BE2C (cell line): ENCODE measurements around the gene MAP3K1.

Source experiments
- DNase-seq: peaks from one replicate; pipeline ENCODE4 v3.0.0-alpha.2; 2020
- H3K27me3 ChIP-seq: fragments of 250-450 bp; sonication (Bioruptor Pico); 2 replicates; pipeline ENCODE4 v1.5.1; 2020; ENCODE audit warnings: mild to moderate bottlenecking
- H3K36me3 ChIP-seq: fragments of 250-450 bp; sonication (Bioruptor Pico); 2 replicates; pipeline ENCODE4 v1.5.1; 2020; ENCODE audit warnings: mild to moderate bottlenecking
- H3K4me1 ChIP-seq: fragments of 250-450 bp; sonication (Bioruptor Pico); 2 replicates; pipeline ENCODE4 v1.5.1; 2020
- H3K4me3 ChIP-seq: 2 replicates; pipeline ENCODE4 v1.5.1; 2011; ENCODE audit warnings: low read depth, low read length
- H3K9me3 ChIP-seq: fragments of 250-450 bp; sonication (Bioruptor Pico); 2 replicates; pipeline ENCODE4 v1.5.1; 2020
- CTCF ChIP-seq: IDR thresholded peaks from 2 replicates; pipeline ENCODE4 v1.5.1; 2012; ENCODE audit warnings: mild to moderate bottlenecking, low read depth, low read length

Gene MAP3K1

GRCh38 chr5:56861893-56862485 lies 46.6 kb downstream of the MAP3K1 start:
- H3K4me3 ChIP-seq = no peak overlapping the region
- H3K27me3 ChIP-seq = no peaks in the 10 kb centered on the region
- no peak for TF ChIP-seq CTCF
- H3K36me3 ChIP-seq = peaks cover 94% of the 10 kb centered on the region
- DNase-seq = no peak
- no peaks in the 10 kb centered on the region for H3K9me3 ChIP-seq
- peaks cover 4% of the 10 kb centered on the region; the same call in 1 of the 2 replicates for H3K4me1 ChIP-seq

GRCh38 chr5:56862909-56863308 lies 47.6 kb downstream of the MAP3K1 start:
- Histone ChIP-seq H3K27me3 (no peaks in the 10 kb centered on the region), H3K4me3 (no peak overlapping the region), H3K36me3 (peaks cover 94% of the 10 kb centered on the region), H3K4me1 (no peaks in the 10 kb centered on the region; the same call in 1 of the 2 replicates), H3K9me3 (no peaks in the 10 kb centered on the region)
- DNase-seq = no peak
- no peak for TF ChIP-seq CTCF

- DNase-seq = no peak
- Histone ChIP-seq H3K36me3 (peaks cover 97% of the 10 kb centered on the region), H3K4me3 (no peak overlapping the region), H3K4me1 (no peaks in the 10 kb centered on the region; the same call in 1 of the 2 replicates), H3K9me3 (no peaks in the 10 kb centered on the region), H3K27me3 (no peaks in the 10 kb centered on the region)
- TF ChIP-seq CTCF = no peak
These were observed 56.4 kb downstream of the MAP3K1 start for GRCh38 chr5:56871777-56872176.

GRCh38 chr5:56873056-56873455 lies 57.7 kb downstream of the MAP3K1 start:
- H3K27me3 ChIP-seq = no peaks in the 10 kb centered on the region
- no peaks in the 10 kb centered on the region; the same call in 1 of the 2 replicates for H3K4me1 ChIP-seq
- H3K9me3 ChIP-seq = no peaks in the 10 kb centered on the region
- H3K36me3 ChIP-seq = peaks cover 97% of the 10 kb centered on the region
- DNase-seq = no peak
- TF ChIP-seq CTCF = no peak
- no peak overlapping the region for H3K4me3 ChIP-seq

- Histone ChIP-seq H3K27me3 (no peaks in the 10 kb centered on the region), H3K36me3 (peaks cover 100% of the 10 kb centered on the region), H3K4me3 (no peak overlapping the region), H3K4me1 (no peaks in the 10 kb centered on the region; the same call in 1 of the 2 replicates), H3K9me3 (no peaks in the 10 kb centered on the region)
- DNase-seq = no peak
- TF ChIP-seq CTCF = no peak
These were observed 61.0 kb downstream of the MAP3K1 start for GRCh38 chr5:56876327-56876726.

GRCh38 chr5:56881571-56881970 lies 66.2 kb downstream of the MAP3K1 start:
- no peak overlapping the region for H3K4me3 ChIP-seq
- peaks cover 100% of the 10 kb centered on the region for H3K36me3 ChIP-seq
- H3K9me3 ChIP-seq = no peaks in the 10 kb centered on the region
- no peak for TF ChIP-seq CTCF
- DNase-seq = no peak
- no peaks in the 10 kb centered on the region; the same call in 1 of the 2 replicates for H3K4me1 ChIP-seq
- H3K27me3 ChIP-seq = no peaks in the 10 kb centered on the region
